ENCODE data around the gene USP13.

The USP13 gene

GRCh38 chr3:179651687-179652446 is 973 bp upstream of the USP13 start:
- Histone ChIP-seq H3K9me2 (replicated peaks; ENCODE audit: low read depth, low read length) (no peaks in the 10 kb centered on the region), H3K79me2 (ENCODE audit: insufficient read depth, low read length) (peaks cover 38% of the 10 kb centered on the region), H3K9me3 (ENCODE audit: insufficient read depth, low read depth, low read length) (no peaks in the 10 kb centered on the region), H3K4me3 (ENCODE audit: low read length, poor library complexity, severe bottlenecking) (peak overlapping the region; percentile 90), H4K20me1 (ENCODE audit: insufficient read depth, low read length, poor library complexity, severe bottlenecking) (peaks cover 23% of the 10 kb centered on the region), H3K4me1 (ENCODE audit: insufficient read depth, low read length, poor library complexity, severe bottlenecking) (peaks cover 30% of the 10 kb centered on the region), H3K4me2 (ENCODE audit: low read depth, low read length, poor library complexity, severe bottlenecking) (peak overlapping the region; percentile 63), H3K9ac (ENCODE audit: low read depth, low read length, poor library complexity, severe bottlenecking) (peak overlapping the region; percentile 70), H3K27me3 (ENCODE audit: insufficient read depth, low read length, poor library complexity, severe bottlenecking) (no peaks in the 10 kb centered on the region), H2AFZ (ENCODE audit: low read length) (peak overlapping the region; percentile 95), H3F3A (ENCODE audit: low read depth) (peaks cover 5% of the 10 kb centered on the region; the same call in 1 of the 2 replicates), H3K36me3 (ENCODE audit: insufficient read depth, low read length) (no peaks in the 10 kb centered on the region)
- TF ChIP-seq EZH2phosphoT487 (IDR thresholded peaks at IDR 0.05; ENCODE audit: borderline replicate concordance) (no peak), CTCF (conservative IDR thresholded peaks at IDR 0.05; ENCODE audit: low read length) (no peak)

GRCh38 chr3:179653096-179653797 is 407 bp downstream of the USP13 start:
- peak overlapping the region; percentile 79 for H3K9ac ChIP-seq (ENCODE audit: low read depth, low read length, poor library complexity, severe bottlenecking)
- peaks cover 51% of the 10 kb centered on the region for H3K79me2 ChIP-seq (ENCODE audit: insufficient read depth, low read length)
- no peaks in the 10 kb centered on the region for H3K36me3 ChIP-seq (ENCODE audit: insufficient read depth, low read length)
- H3K9me3 ChIP-seq (ENCODE audit: insufficient read depth, low read depth, low read length): no peaks in the 10 kb centered on the region
- H3K4me2 ChIP-seq (ENCODE audit: low read depth, low read length, poor library complexity, severe bottlenecking): peak overlapping the region; percentile 72
- H3K27me3 ChIP-seq (ENCODE audit: insufficient read depth, low read length, poor library complexity, severe bottlenecking): no peaks in the 10 kb centered on the region
- H2AFZ ChIP-seq (ENCODE audit: low read length): peak overlapping the region; percentile 91
- no peaks in the 10 kb centered on the region for H3K9me2 ChIP-seq (replicated peaks; ENCODE audit: low read depth, low read length)
- TF ChIP-seq CTCF (conservative IDR thresholded peaks at IDR 0.05; ENCODE audit: low read length): no peak
- no peak for TF ChIP-seq EZH2phosphoT487 (IDR thresholded peaks at IDR 0.05; ENCODE audit: borderline replicate concordance)
- H3F3A ChIP-seq (ENCODE audit: low read depth): peaks cover 5% of the 10 kb centered on the region; the same call in 1 of the 2 replicates
- H3K4me3 ChIP-seq (ENCODE audit: low read length, poor library complexity, severe bottlenecking): peak overlapping the region; percentile 90
- peaks cover 28% of the 10 kb centered on the region for H4K20me1 ChIP-seq (ENCODE audit: insufficient read depth, low read length, poor library complexity, severe bottlenecking)
- peaks cover 37% of the 10 kb centered on the region for H3K4me1 ChIP-seq (ENCODE audit: insufficient read depth, low read length, poor library complexity, severe bottlenecking)

- Histone ChIP-seq H3K4me1 (ENCODE audit: insufficient read depth, low read length, poor library complexity, severe bottlenecking) (peaks cover 49% of the 10 kb centered on the region), H3K9me3 (ENCODE audit: insufficient read depth, low read depth, low read length) (no peaks in the 10 kb centered on the region), H3F3A (ENCODE audit: low read depth) (peaks cover 5% of the 10 kb centered on the region; the same call in 1 of the 2 replicates), H3K4me3 (ENCODE audit: low read length, poor library complexity, severe bottlenecking) (peak overlapping the region; percentile 90), H3K9ac (ENCODE audit: low read depth, low read length, poor library complexity, severe bottlenecking) (peak overlapping the region; percentile 79), H3K4me2 (ENCODE audit: low read depth, low read length, poor library complexity, severe bottlenecking) (peak overlapping the region; percentile 72), H4K20me1 (ENCODE audit: insufficient read depth, low read length, poor library complexity, severe bottlenecking) (peaks cover 44% of the 10 kb centered on the region), H2AFZ (ENCODE audit: low read length) (no peak overlapping the region), H3K36me3 (ENCODE audit: insufficient read depth, low read length) (no peaks in the 10 kb centered on the region), H3K27me3 (ENCODE audit: insufficient read depth, low read length, poor library complexity, severe bottlenecking) (no peaks in the 10 kb centered on the region), H3K79me2 (ENCODE audit: insufficient read depth, low read length) (peaks cover 71% of the 10 kb centered on the region), H3K9me2 (replicated peaks; ENCODE audit: low read depth, low read length) (no peaks in the 10 kb centered on the region)
- no peak for TF ChIP-seq EZH2phosphoT487 (IDR thresholded peaks at IDR 0.05; ENCODE audit: borderline replicate concordance)
- TF ChIP-seq CTCF (conservative IDR thresholded peaks at IDR 0.05; ENCODE audit: low read length): no peak
Observed at GRCh38 chr3:179655236-179655635, 2.4 kb downstream of the USP13 start.
